IMR-90 (cell line): Measurements from ENCODE around the gene FSD1. TPM values are rescaled to one million over a fixed set of nuclear protein-coding genes. Genes with fewer than 3 reads are reported as not detected.

Source experiments
- ATAC-seq: fragments of 200-7000 bp; cut with Tn5 transposase; 2 replicates; pipeline ENCODE4 v1.9.1; 2020; ENCODE audit warnings: low read depth, mild to moderate bottlenecking, moderate library complexity
- BruUV-seq: library from RNA; stranded (reverse); fragments of 400-500 nt; replicated peaks from 2 replicates; lab custom pipeline; 2021; lab: Mats Ljungman, UMichigan
- CTCF ChIA-PET: fragments of 300-600 bp; formaldehyde crosslinking; extraction: SDS; loops from one replicate; lab custom pipeline; 2021; ENCODE audit warnings: antibody characterized with exemption; lab: Yijun Ruan, JAX
- POLR2A ChIA-PET: fragments of 300-600 bp; sonication (Branson Sonifier 250); formaldehyde crosslinking; loops from one replicate; lab custom pipeline; 2022; ENCODE audit warnings: antibody characterized with exemption; ENCODE audit not compliant: unreplicated experiment; lab: Charles Lee
- DNase-seq: peaks from one replicate; pipeline ENCODE4 v3.0.0; 2013
- H2AFZ ChIP-seq: replicated peaks from 2 replicates; pipeline ENCODE3; 2013; ENCODE audit warnings: low read length, mild to moderate bottlenecking; ENCODE audit not compliant: poor library complexity
- H2AK5ac ChIP-seq: 2 replicates; pipeline ENCODE4 v1.6.1; 2013; ENCODE audit warnings: low read depth, low read length, inconsistent platforms
- H2AK9ac ChIP-seq: replicated peaks from 2 replicates; pipeline ENCODE3; 2013; ENCODE audit warnings: mild to moderate bottlenecking, low read depth, low read length, moderate library complexity; ENCODE audit not compliant: poor library complexity
- H2BK120ac ChIP-seq: 2 replicates; pipeline ENCODE4 v1.6.1; 2013; ENCODE audit warnings: low read depth, low read length, inconsistent platforms
- H2BK15ac ChIP-seq: 3 replicates; pipeline ENCODE4 v1.6.1; 2013; ENCODE audit warnings: low read depth, low read length, inconsistent platforms
- H2BK20ac ChIP-seq: 2 replicates; pipeline ENCODE4 v1.6.1; 2013; ENCODE audit warnings: low read depth, mild to moderate bottlenecking, inconsistent platforms, low read length, moderate library complexity
- H2BK5ac ChIP-seq: 2 replicates; pipeline ENCODE4 v1.6.1; 2013; ENCODE audit warnings: mild to moderate bottlenecking, low read depth, low read length, inconsistent platforms; ENCODE audit not compliant: poor library complexity, severe bottlenecking
- H3K14ac ChIP-seq: replicated peaks from 2 replicates; pipeline ENCODE4 v1.6.1; 2013; ENCODE audit warnings: low read depth, low read length, inconsistent platforms
- H3K18ac ChIP-seq: 2 replicates; pipeline ENCODE4 v1.6.1; 2013; ENCODE audit warnings: low read depth, low read length, control low read depth
- H3K23ac ChIP-seq: 2 replicates; pipeline ENCODE4 v1.6.1; 2013; ENCODE audit warnings: low read depth, low read length, inconsistent platforms
- H3K27ac ChIP-seq: 2 replicates; pipeline ENCODE4 v1.5.1; 2013; ENCODE audit warnings: mild to moderate bottlenecking, control low read depth, low read length; ENCODE audit not compliant: insufficient read depth
- H3K27me3 ChIP-seq: 2 replicates; pipeline ENCODE4 v1.6.1; 2013; ENCODE audit warnings: low read length; ENCODE audit not compliant: control insufficient read depth, insufficient read depth
- H3K36me3 ChIP-seq: 2 replicates; pipeline ENCODE4 v1.6.1; 2013; ENCODE audit warnings: low read length, mixed read lengths; ENCODE audit not compliant: control insufficient read depth, insufficient read depth
- H3K4ac ChIP-seq: 2 replicates; pipeline ENCODE4 v1.6.1; 2013; ENCODE audit warnings: low read depth, low read length, inconsistent platforms
- H3K4me1 ChIP-seq: 2 replicates; pipeline ENCODE4 v1.6.1; 2013; ENCODE audit warnings: low read length, mixed read lengths; ENCODE audit not compliant: control insufficient read depth, insufficient read depth
- H3K4me2 ChIP-seq: 2 replicates; pipeline ENCODE4 v1.6.1; 2013; ENCODE audit warnings: low read depth, mild to moderate bottlenecking, control low read depth, low read length, moderate library complexity
- H3K4me3 ChIP-seq: 2 replicates; pipeline ENCODE4 v1.5.1; 2013; ENCODE audit warnings: low read depth, mild to moderate bottlenecking, control low read depth, low read length, moderate library complexity; ENCODE audit not compliant: insufficient read depth
- H3K56ac ChIP-seq: 2 replicates; pipeline ENCODE4 v1.6.1; 2013; ENCODE audit warnings: low read length, inconsistent platforms; ENCODE audit not compliant: insufficient read depth; ENCODE audit errors: extremely low read depth
- H3K79me1 ChIP-seq, 2 experiments: 2 replicates each; pipeline ENCODE4 v1.6.1; 2013; ENCODE audit warnings: low read length in 2 of 2, inconsistent platforms in 1 of 2, low read depth in 1 of 2
- H3K9ac ChIP-seq: 2 replicates; pipeline ENCODE4 v1.6.1; 2013; ENCODE audit warnings: low read depth, low read length, control low read depth
- H3K9me1 ChIP-seq: 2 replicates; pipeline ENCODE4 v1.6.1; 2013; ENCODE audit warnings: low read length, inconsistent platforms; ENCODE audit not compliant: insufficient read depth
- H3K9me3 ChIP-seq: 2 replicates; pipeline ENCODE4 v1.6.1; 2013; ENCODE audit warnings: low read length; ENCODE audit not compliant: control insufficient read depth, insufficient read depth
- H4K20me1 ChIP-seq: 2 replicates; pipeline ENCODE4 v1.6.1; 2013; ENCODE audit warnings: low read length, inconsistent platforms; ENCODE audit not compliant: insufficient read depth
- H4K5ac ChIP-seq: 2 replicates; pipeline ENCODE4 v1.6.1; 2013; ENCODE audit warnings: mild to moderate bottlenecking, low read depth, low read length, control low read depth
- H4K8ac ChIP-seq, 2 experiments: 2 replicates each; pipeline ENCODE4 v1.6.1; 2013; ENCODE audit warnings: low read depth in 2 of 2, low read length in 2 of 2, control low read depth in 1 of 2, inconsistent platforms in 1 of 2
- H4K91ac ChIP-seq: 2 replicates; pipeline ENCODE4 v1.6.1; 2013; ENCODE audit warnings: low read depth, low read length, inconsistent platforms; ENCODE audit not compliant: insufficient read depth
- CEBPB ChIP-seq: IDR thresholded peaks from 2 replicates; pipeline ENCODE4 v1.6.1; 2012; ENCODE audit warnings: low read depth, low read length, improper control_type of control experiment
- CHD1 ChIP-seq: IDR thresholded peaks from 2 replicates; pipeline ENCODE4 v1.6.1; 2012; ENCODE audit warnings: low read depth, low read length, improper control_type of control experiment
- FOS ChIP-seq: fragments of 150-350 bp; IDR thresholded peaks from 2 replicates; pipeline ENCODE4 v1.6.1; 2016; ENCODE audit warnings: low read depth, low read length
- MAFK ChIP-seq: IDR thresholded peaks from 2 replicates; pipeline ENCODE4 v1.6.1; 2012; ENCODE audit warnings: low read depth, low read length, improper control_type of control experiment
- MAZ ChIP-seq: IDR thresholded peaks from 2 replicates; pipeline ENCODE4 v1.6.1; 2012; ENCODE audit warnings: low read depth, mild to moderate bottlenecking, low read length, improper control_type of control experiment, moderate library complexity, borderline replicate concordance
- NFE2L2 ChIP-seq: fragments of 150-350 bp; IDR thresholded peaks from 2 replicates; pipeline ENCODE4 v1.6.1; 2016; ENCODE audit warnings: low read depth, mild to moderate bottlenecking, low read length
- POLR2A ChIP-seq: IDR thresholded peaks from 2 replicates; pipeline ENCODE4 v1.6.1; 2012; ENCODE audit warnings: mild to moderate bottlenecking, low read depth, low read length
- RAD21 ChIP-seq: IDR thresholded peaks from 2 replicates; pipeline ENCODE4 v1.6.1; 2012; ENCODE audit warnings: low read length, improper control_type of control experiment
- WGBS, 2 experiments: methylation state at CpG; one replicate each; pipeline versions ENCODE4 v1.1.5 to v1.1.7; 2013; ENCODE audit warnings: missing lambda C conversion rate in 2 of 2; ENCODE audit not compliant: insufficient read length in 1 of 2; ENCODE audit errors: extremely low coverage in 2 of 2; 5-methylcytosine and 5-hydroxymethylcytosine counted together
- dilution Hi-C: fragments of 300-500 bp; cut with HindIII; formaldehyde crosslinking; loops from one replicate; pipeline ENCODE4 v1.14.3; 2018; ENCODE audit warnings: low sequenced_read_pairs; ENCODE audit not compliant: unreplicated experiment
- in situ Hi-C: fragments of 300-500 bp; cut with MboI; formaldehyde crosslinking; loops from 3 replicates; pipeline ENCODE4 v1.14.3; 2019; ENCODE audit warnings: low sequenced_read_pairs, inconsistent platforms, mixed read lengths
- intact Hi-C: fragments of 100-400 bp; cut with micrococcal nuclease; formaldehyde crosslinking; loops from 2 replicates; pipeline ENCODE4 v1.10.0; 2022
- polyA plus RNA-seq, 3 experiments: library from polyadenylated mRNA; depleted of rRNA; stranded (reverse); fragments of >200 nt; gene quantifications; 2 replicates each; pipeline ENCODE4 v1.2.3, GENCODE V29; 2012; ENCODE audit warnings: low replicate concordance in 1 of 3
- total RNA-seq: library from RNA; depleted of rRNA; stranded (reverse); fragments of >200 nt; gene quantifications from 2 replicates; pipeline ENCODE4 v1.2.3, GENCODE V29; 2012

Gene FSD1
- total and polyA plus RNA-seq, 2 of the 4 experiments (the other 2 are of a cell fraction), result 17.4 to 24.4 TPM

DNA sequence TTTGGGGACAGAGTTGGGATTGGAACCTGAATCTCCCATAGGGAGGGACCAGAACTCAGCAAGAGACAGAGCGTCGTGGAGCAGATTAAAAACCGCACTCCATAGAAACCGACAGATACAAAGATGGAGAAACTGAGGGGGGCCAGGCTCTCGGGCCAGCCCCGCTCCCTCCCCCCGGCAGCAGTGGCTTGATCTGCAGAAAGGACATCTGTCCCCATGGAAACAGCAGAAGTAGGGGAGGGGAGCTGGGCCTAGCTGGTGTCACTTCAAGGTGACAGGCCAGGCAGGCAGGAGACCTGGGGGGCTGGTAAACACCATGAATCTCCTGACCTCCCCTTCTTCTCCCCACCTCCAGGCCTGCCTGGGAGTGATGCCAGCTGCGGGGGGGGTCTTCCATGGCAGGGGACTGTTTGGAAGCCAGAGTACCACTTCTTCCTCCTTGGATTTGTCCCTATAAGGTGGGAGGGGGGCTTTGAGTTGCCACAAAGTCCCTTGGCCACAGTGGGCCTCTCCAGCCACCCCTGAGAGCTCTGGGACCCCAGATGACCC lies 13.1 kb upstream of the FSD1 start:
- Histone ChIP-seq H2AK9ac (no peak overlapping the region), H2AFZ (peak overlapping the region; percentile 43), H4K20me1 (no peaks in the 10 kb centered on the region), H3K18ac (no peak overlapping the region), H3K23ac (no peak overlapping the region), H4K8ac (no peak overlapping the region), H2BK20ac (no peak overlapping the region), H2BK15ac (no peak overlapping the region), H3K4me3 (no peak overlapping the region), H3K4me1 (peaks cover under 1% of the 10 kb centered on the region; the same call in 1 of the 2 replicates), H3K9me1 (no peaks in the 10 kb centered on the region), H3K4ac (no peak overlapping the region), H2BK5ac (no peak overlapping the region), H2AK5ac (no peak overlapping the region), H4K5ac (no peak overlapping the region), H2BK120ac (no peak overlapping the region), H3K36me3 (no peaks in the 10 kb centered on the region), H3K79me1 (no peaks in the 10 kb centered on the region), H3K9me3 (no peaks in the 10 kb centered on the region), H4K91ac (no peak overlapping the region), H3K14ac (no peak overlapping the region), H3K27ac (no peak overlapping the region), H3K27me3 (peaks cover 17% of the 10 kb centered on the region), H3K9ac (no peak overlapping the region), H3K56ac (no peak overlapping the region), H3K4me2 (no peak overlapping the region)
- intact Hi-C loops (no loop called here), dilution Hi-C loops (no loop called here), in situ Hi-C loops (no loop called here)
- ATAC-seq (no peak), DNase-seq (no peak)
- no TSS peak for BruUV-seq
- ChIA-PET POLR2A (no interaction called here), CTCF (interaction anchor here (0.6 kb wide), 1 partner anchor 82 kb away, joined by 3 read pairs; no protein-coding TSS in a partner anchor)
- TF ChIP-seq FOS (no peak), MAZ (no peak), MAFK (no peak), CEBPB (no peak), NFE2L2 (no peak), POLR2A (no peak), RAD21 (no peak), CHD1 (no peak)
- WGBS, 2 experiments, result 80% methylated on average over 1 of the region's 8 CpGs; no CpG with 5 or more reads in 1 of the 2 experiments
